SK-N-SH treated with all-trans-retinoic acid at 6 μM for 48 hours (cell line): ENCODE data around the gene PFN1.

Experiments used
- ATAC-seq: fragments of 200-7000 bp; cut with Tn5 transposase; 3 replicates; pipeline ENCODE4 v1.9.1; 2020; ENCODE audit warnings: mild to moderate bottlenecking, moderate library complexity
- ARNTL ChIP-seq: fragments of 450-650 bp; formaldehyde crosslinking; IDR thresholded peaks from 2 replicates; pipeline ENCODE4 v1.5.0; 2020; ENCODE audit warnings: low read depth, mild to moderate bottlenecking, moderate library complexity, borderline replicate concordance
- BACH2 ChIP-seq: fragments of 250-450 bp; sonication (Bioruptor Pico); IDR thresholded peaks from 2 replicates; pipeline ENCODE4 v1.9.0; 2021; ENCODE audit warnings: mild to moderate bottlenecking, borderline replicate concordance
- CSDC2 ChIP-seq: fragments of 250-450 bp; sonication (Bioruptor Pico); IDR thresholded peaks from 2 replicates; pipeline ENCODE4 v1.5.0; 2020; ENCODE audit warnings: mild to moderate bottlenecking, moderate library complexity
- ESRRG ChIP-seq: fragments of 250-450 bp; sonication (Bioruptor Pico); IDR thresholded peaks from 2 replicates; pipeline ENCODE4 v1.6.1; 2021; ENCODE audit warnings: mild to moderate bottlenecking
- GLIS3 ChIP-seq: fragments of 250-450 bp; sonication (Bioruptor Pico); IDR thresholded peaks from 2 replicates; pipeline ENCODE4 v1.5.0; 2020; ENCODE audit warnings: mild to moderate bottlenecking, moderate library complexity
- ISL1 ChIP-seq: fragments of 250-450 bp; sonication (Bioruptor Pico); IDR thresholded peaks from 2 replicates; pipeline ENCODE4 v2.1.2; 2022; ENCODE audit warnings: mild to moderate bottlenecking, moderate library complexity
- OSR1 ChIP-seq: fragments of 250-450 bp; sonication (Bioruptor Pico); IDR thresholded peaks from 2 replicates; pipeline ENCODE4 v1.8.0; 2022; ENCODE audit warnings: moderate library complexity, mild to moderate bottlenecking, inconsistent platforms
- PPARA ChIP-seq: fragments of 250-450 bp; sonication (Bioruptor Pico); IDR thresholded peaks from 2 replicates; pipeline ENCODE4 v1.5.0; 2020; ENCODE audit warnings: mild to moderate bottlenecking, borderline replicate concordance
- RARB ChIP-seq: fragments of 250-450 bp; sonication (Bioruptor Pico); IDR thresholded peaks from 2 replicates; pipeline ENCODE4 v1.8.0; 2021; ENCODE audit warnings: mild to moderate bottlenecking, moderate library complexity
- SNAI2 ChIP-seq: fragments of 250-450 bp; sonication (Bioruptor Pico); IDR thresholded peaks from 2 replicates; pipeline ENCODE4 v1.5.0; 2020; ENCODE audit warnings: mild to moderate bottlenecking, moderate library complexity
- TCF4 ChIP-seq: fragments of 250-450 bp; sonication (Bioruptor Pico); IDR thresholded peaks from 2 replicates; pipeline ENCODE4 v1.8.0; 2021; ENCODE audit warnings: mild to moderate bottlenecking, moderate library complexity, borderline replicate concordance
- ZC3H10 ChIP-seq: fragments of 250-450 bp; sonication (Bioruptor Pico); IDR thresholded peaks from 2 replicates; pipeline ENCODE4 v1.5.1; 2021; ENCODE audit warnings: mild to moderate bottlenecking, moderate library complexity
- ZFP3 ChIP-seq: fragments of 250-450 bp; sonication (Bioruptor Pico); IDR thresholded peaks from 2 replicates; pipeline ENCODE4 v1.5.0; 2020; ENCODE audit warnings: mild to moderate bottlenecking, moderate library complexity
- ZFP30 ChIP-seq: fragments of 450-650 bp; formaldehyde crosslinking; IDR thresholded peaks from 2 replicates; pipeline ENCODE4 v1.5.0; 2022; ENCODE audit warnings: mild to moderate bottlenecking, moderate library complexity
- ZNF565 ChIP-seq: fragments of 450-650 bp; formaldehyde crosslinking; conservative IDR thresholded peaks from 2 replicates; pipeline ENCODE4 v1.5.0; 2020; ENCODE audit warnings: low read depth, mild to moderate bottlenecking, moderate library complexity
- ZNF70 ChIP-seq: fragments of 450-650 bp; formaldehyde crosslinking; IDR thresholded peaks from 2 replicates; pipeline ENCODE4 v1.5.0; 2020; ENCODE audit warnings: mild to moderate bottlenecking, moderate library complexity
- ZNF8 ChIP-seq: fragments of 450-650 bp; formaldehyde crosslinking; IDR thresholded peaks from 2 replicates; pipeline ENCODE4 v1.5.0; 2020; ENCODE audit warnings: mild to moderate bottlenecking, moderate library complexity
- TF ChIP-seq, protein P1 (sequence below): fragments of 250-450 bp; sonication (Bioruptor Pico); IDR thresholded peaks from 2 replicates; pipeline ENCODE4 v1.5.1; 2020; ENCODE audit warnings: low read depth, mild to moderate bottlenecking, moderate library complexity
- TF ChIP-seq, protein P2 (sequence below): fragments of 250-450 bp; sonication (Bioruptor Pico); IDR thresholded peaks from 2 replicates; pipeline ENCODE4 v1.5.1; 2021; ENCODE audit warnings: mild to moderate bottlenecking, moderate library complexity
- TF ChIP-seq, protein P3 (sequence below): fragments of 250-450 bp; sonication (Bioruptor Pico); IDR thresholded peaks from 2 replicates; pipeline ENCODE4 v1.5.0; 2020; ENCODE audit warnings: mild to moderate bottlenecking, moderate library complexity

Gene PFN1

DNA sequence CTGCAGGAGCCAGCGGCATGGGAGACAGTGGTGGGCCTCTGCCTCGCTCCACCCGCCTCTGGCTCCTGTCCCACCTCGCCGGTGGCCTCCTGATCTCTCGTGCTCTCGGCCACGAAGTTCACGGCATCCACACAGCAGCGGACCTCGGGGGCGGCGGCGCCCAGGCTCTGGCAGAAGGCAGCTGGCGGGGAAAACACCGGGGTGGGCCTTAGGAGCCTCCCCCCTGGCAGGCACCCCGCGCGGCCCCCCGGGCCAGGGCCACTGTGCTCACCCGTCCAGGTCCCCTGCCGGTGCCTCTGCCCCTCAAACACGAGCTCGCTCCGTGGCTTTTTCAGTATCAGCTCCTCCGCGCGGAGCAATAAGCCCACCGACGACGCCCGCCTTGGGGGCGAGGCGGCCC is 49.4 kb downstream of the PFN1 start:
- TF ChIP-seq ARNTL (CRISPR knock-in tag) (no peak), PPARA (CRISPR knock-in tag) (no peak), CSDC2 (CRISPR knock-in tag) (no peak), ZNF565 (CRISPR knock-in tag) (no peak), RARB (CRISPR knock-in tag) (no peak), ZNF8 (CRISPR knock-in tag) (no peak), ZNF70 (CRISPR knock-in tag) (no peak), GLIS3 (CRISPR knock-in tag) (no peak), OSR1 (CRISPR knock-in tag) (no peak), ZC3H10 (CRISPR knock-in tag) (no peak)
- TF ChIP-seq, all 23 proteins: peak for 0
- ATAC-seq: no peak

DNA sequence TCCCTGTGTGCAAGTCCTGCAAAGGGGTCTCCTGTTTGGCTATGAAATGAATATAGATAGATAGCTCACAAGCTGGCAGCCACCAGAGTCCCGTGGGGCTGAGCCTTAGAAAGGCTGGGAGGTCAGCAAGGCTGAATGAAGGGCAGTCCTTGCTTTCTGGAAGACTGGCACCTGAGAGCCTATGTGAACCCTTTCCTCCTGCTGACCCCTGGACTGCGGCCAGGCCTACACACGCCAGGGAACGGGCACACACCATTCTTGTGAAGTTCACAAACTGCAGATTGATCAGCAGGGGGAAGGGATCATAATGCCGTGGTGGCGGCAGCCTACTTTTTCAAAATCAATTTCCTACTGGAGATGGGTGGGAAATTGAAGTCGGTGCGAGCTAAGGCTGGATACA is 50.0 kb downstream of the PFN1 start:
- TF ChIP-seq ARNTL (CRISPR knock-in tag) (no peak), OSR1 (CRISPR knock-in tag) (no peak), CSDC2 (CRISPR knock-in tag) (no peak)
- TF ChIP-seq, protein P1, sequence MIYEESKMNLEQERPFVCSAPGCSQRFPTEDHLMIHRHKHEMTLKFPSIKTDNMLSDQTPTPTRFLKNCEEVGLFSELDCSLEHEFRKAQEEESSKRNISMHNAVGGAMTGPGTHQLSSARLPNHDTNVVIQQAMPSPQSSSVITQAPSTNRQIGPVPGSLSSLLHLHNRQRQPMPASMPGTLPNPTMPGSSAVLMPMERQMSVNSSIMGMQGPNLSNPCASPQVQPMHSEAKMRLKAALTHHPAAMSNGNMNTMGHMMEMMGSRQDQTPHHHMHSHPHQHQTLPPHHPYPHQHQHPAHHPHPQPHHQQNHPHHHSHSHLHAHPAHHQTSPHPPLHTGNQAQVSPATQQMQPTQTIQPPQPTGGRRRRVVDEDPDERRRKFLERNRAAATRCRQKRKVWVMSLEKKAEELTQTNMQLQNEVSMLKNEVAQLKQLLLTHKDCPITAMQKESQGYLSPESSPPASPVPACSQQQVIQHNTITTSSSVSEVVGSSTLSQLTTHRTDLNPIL: no peak
- ATAC-seq: no peak

DNA sequence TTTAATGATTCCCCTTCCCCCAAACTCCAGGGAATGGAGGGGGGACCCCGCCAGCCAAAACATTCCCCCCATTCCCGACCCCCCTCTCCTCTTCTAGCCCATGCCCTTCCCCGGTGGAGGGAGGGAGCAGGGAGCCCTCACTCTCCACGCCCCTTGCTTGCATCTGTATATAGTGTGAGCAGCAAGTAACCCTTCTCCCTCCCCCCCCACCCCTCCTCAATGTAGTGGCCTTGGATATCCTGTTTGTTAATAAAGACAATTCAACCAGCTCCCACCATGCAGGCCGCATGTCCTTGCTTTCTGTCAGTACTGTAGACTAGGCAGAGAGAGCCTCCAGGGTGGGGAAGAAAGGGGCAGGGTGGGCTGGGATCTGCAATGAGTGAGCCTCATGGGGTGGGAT is 50.5 kb downstream of the PFN1 start:
- TF ChIP-seq BACH2 (CRISPR knock-in tag) (no peak), ZC3H10 (CRISPR knock-in tag) (no peak), ZFP30 (CRISPR knock-in tag) (no peak), ZNF8 (CRISPR knock-in tag) (no peak), CSDC2 (CRISPR knock-in tag) (no peak), ARNTL (CRISPR knock-in tag) (no peak), ZFP3 (CRISPR knock-in tag) (no peak), PPARA (CRISPR knock-in tag) (no peak), GLIS3 (CRISPR knock-in tag) (no peak), SNAI2 (CRISPR knock-in tag) (no peak), ESRRG (no peak), ZNF565 (CRISPR knock-in tag) (no peak), OSR1 (CRISPR knock-in tag) (no peak), TCF4 (no peak), ISL1 (CRISPR knock-in tag) (no peak), ZNF70 (CRISPR knock-in tag) (no peak)
- TF ChIP-seq, protein P2, sequence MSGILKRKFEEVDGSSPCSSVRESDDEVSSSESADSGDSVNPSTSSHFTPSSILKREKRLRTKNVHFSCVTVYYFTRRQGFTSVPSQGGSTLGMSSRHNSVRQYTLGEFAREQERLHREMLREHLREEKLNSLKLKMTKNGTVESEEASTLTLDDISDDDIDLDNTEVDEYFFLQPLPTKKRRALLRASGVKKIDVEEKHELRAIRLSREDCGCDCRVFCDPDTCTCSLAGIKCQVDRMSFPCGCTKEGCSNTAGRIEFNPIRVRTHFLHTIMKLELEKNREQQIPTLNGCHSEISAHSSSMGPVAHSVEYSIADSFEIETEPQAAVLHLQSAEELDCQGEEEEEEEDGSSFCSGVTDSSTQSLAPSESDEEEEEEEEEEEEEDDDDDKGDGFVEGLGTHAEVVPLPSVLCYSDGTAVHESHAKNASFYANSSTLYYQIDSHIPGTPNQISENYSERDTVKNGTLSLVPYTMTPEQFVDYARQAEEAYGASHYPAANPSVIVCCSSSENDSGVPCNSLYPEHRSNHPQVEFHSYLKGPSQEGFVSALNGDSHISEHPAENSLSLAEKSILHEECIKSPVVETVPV (CRISPR knock-in tag): no peak
- TF ChIP-seq, protein P3, sequence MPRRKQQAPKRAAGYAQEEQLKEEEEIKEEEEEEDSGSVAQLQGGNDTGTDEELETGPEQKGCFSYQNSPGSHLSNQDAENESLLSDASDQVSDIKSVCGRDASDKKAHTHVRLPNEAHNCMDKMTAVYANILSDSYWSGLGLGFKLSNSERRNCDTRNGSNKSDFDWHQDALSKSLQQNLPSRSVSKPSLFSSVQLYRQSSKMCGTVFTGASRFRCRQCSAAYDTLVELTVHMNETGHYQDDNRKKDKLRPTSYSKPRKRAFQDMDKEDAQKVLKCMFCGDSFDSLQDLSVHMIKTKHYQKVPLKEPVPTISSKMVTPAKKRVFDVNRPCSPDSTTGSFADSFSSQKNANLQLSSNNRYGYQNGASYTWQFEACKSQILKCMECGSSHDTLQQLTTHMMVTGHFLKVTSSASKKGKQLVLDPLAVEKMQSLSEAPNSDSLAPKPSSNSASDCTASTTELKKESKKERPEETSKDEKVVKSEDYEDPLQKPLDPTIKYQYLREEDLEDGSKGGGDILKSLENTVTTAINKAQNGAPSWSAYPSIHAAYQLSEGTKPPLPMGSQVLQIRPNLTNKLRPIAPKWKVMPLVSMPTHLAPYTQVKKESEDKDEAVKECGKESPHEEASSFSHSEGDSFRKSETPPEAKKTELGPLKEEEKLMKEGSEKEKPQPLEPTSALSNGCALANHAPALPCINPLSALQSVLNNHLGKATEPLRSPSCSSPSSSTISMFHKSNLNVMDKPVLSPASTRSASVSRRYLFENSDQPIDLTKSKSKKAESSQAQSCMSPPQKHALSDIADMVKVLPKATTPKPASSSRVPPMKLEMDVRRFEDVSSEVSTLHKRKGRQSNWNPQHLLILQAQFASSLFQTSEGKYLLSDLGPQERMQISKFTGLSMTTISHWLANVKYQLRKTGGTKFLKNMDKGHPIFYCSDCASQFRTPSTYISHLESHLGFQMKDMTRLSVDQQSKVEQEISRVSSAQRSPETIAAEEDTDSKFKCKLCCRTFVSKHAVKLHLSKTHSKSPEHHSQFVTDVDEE: no peak
- TF ChIP-seq, protein P1: no peak
- no peak for ATAC-seq

DNA sequence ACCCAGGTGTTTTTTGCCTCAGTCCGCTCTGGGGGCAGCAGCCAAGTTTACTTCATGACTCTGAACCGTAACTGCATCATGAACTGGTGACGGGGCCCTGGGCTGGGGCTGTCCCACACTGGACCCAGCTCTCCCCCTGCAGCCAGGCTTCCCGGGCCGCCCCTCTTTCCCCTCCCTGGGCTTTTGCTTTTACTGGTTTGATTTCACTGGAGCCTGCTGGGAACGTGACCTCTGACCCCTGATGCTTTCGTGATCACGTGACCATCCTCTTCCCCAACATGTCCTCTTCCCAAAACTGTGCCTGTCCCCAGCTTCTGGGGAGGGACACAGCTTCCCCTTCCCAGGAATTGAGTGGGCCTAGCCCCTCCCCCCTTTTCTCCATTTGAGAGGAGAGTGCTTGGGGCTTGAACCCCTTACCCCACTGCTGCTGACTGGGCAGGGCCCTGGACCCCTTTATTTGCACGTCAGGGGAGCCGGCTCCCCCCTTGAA is 51.1 kb downstream of the PFN1 start:
- ATAC-seq: no peak
- TF ChIP-seq ZNF70 (CRISPR knock-in tag): no peak
- TF ChIP-seq, protein P2 (CRISPR knock-in tag): no peak
- no peak for TF ChIP-seq GLIS3 (CRISPR knock-in tag)
- TF ChIP-seq, all 23 proteins: peak for 0
